Activated naive CD4-positive, alpha-beta T cell treated with anti-CD3 and anti-CD28 coated beads, Interleukin-2, amount 10 ng/mL, durations not matched to agents 7 days and 5 days (primary cell): Measurements from ENCODE around the gene ACOXL.
"Not testable (repeated sequence)": the region's sequence is repeated elsewhere in the genome, so short reads cannot be mapped to it uniquely, and the experiment has no call there.

Experiments
- CTCF ChIA-PET: fragments of 350-600 bp; sonication (Branson Sonifier 250); formaldehyde crosslinking; loops from one replicate; lab custom pipeline; 2021; ENCODE audit warnings: antibody characterized with exemption; lab: Charles Lee
- DNase-seq: peaks from one replicate; pipeline ENCODE4 v3.0.0-alpha.2; 2020
- H3K27ac Mint-ChIP-seq: one replicate; pipeline ENCODE4 v1.8.0; 2021; ENCODE audit warnings: mild to moderate bottlenecking, moderate library complexity, mixed read lengths
- H3K27me3 Mint-ChIP-seq: one replicate; pipeline ENCODE4 v1.8.0; 2021; ENCODE audit warnings: mild to moderate bottlenecking, mixed read lengths
- H3K36me3 Mint-ChIP-seq: one replicate; pipeline ENCODE4 v1.8.0; 2021; ENCODE audit warnings: mixed read lengths
- H3K4me1 Mint-ChIP-seq: one replicate; pipeline ENCODE4 v1.8.0; 2021; ENCODE audit warnings: mixed read lengths
- H3K4me3 Mint-ChIP-seq: one replicate; pipeline ENCODE4 v1.8.0; 2021; ENCODE audit warnings: mild to moderate bottlenecking, moderate library complexity, mixed read lengths
- H3K9me3 Mint-ChIP-seq: one replicate; pipeline ENCODE4 v1.8.0; 2021; ENCODE audit warnings: mixed read lengths

The ACOXL gene

GRCh38 chr2:110940376-110940910 is 208.1 kb downstream of the ACOXL start:
- Mint-ChIP-seq H3K36me3 (no peaks in the 10 kb centered on the region), H3K4me3 (no peak overlapping the region), H3K27ac (no peak overlapping the region), H3K4me1 (no peaks in the 10 kb centered on the region), H3K27me3 (peaks cover 24% of the 10 kb centered on the region), H3K9me3 (no peaks in the 10 kb centered on the region)
- CTCF ChIA-PET, result no interaction called here
- no peak for DNase-seq

GRCh38 chr2:110941226-110941625 is 208.9 kb downstream of the ACOXL start:
- Mint-ChIP-seq H3K27me3 (peaks cover 24% of the 10 kb centered on the region), H3K4me3 (no peak overlapping the region), H3K4me1 (no peaks in the 10 kb centered on the region), H3K27ac (no peak overlapping the region), H3K9me3 (no peaks in the 10 kb centered on the region), H3K36me3 (no peaks in the 10 kb centered on the region)
- CTCF ChIA-PET, result no interaction called here
- DNase-seq, result no peak

GRCh38 chr2:110943070-110943634 is 210.8 kb downstream of the ACOXL start:
- no peak for DNase-seq
- no peaks in the 10 kb centered on the region for H3K4me1 Mint-ChIP-seq
- H3K27me3 Mint-ChIP-seq, result peaks cover 34% of the 10 kb centered on the region
- no peak overlapping the region for H3K27ac Mint-ChIP-seq
- no peak overlapping the region for H3K4me3 Mint-ChIP-seq
- H3K36me3 Mint-ChIP-seq, result no peaks in the 10 kb centered on the region
- no peaks in the 10 kb centered on the region for H3K9me3 Mint-ChIP-seq
- CTCF ChIA-PET, result no interaction called here

GRCh38 chr2:110946902-110947301 is 214.5 kb downstream of the ACOXL start:
- Mint-ChIP-seq H3K27ac (no peak overlapping the region), H3K4me3 (no peak overlapping the region), H3K9me3 (no peaks in the 10 kb centered on the region), H3K36me3 (no peaks in the 10 kb centered on the region), H3K4me1 (no peaks in the 10 kb centered on the region), H3K27me3 (peaks cover 33% of the 10 kb centered on the region)
- CTCF ChIA-PET, result no interaction called here
- DNase-seq, result no peak

- no peaks in the 10 kb centered on the region for H3K4me1 Mint-ChIP-seq
- no peak overlapping the region for H3K4me3 Mint-ChIP-seq
- no peaks in the 10 kb centered on the region for H3K9me3 Mint-ChIP-seq
- DNase-seq, result no peak
- peaks cover 26% of the 10 kb centered on the region for H3K27me3 Mint-ChIP-seq
- no peak overlapping the region for H3K27ac Mint-ChIP-seq
- CTCF ChIA-PET, result no interaction called here
- no peaks in the 10 kb centered on the region for H3K36me3 Mint-ChIP-seq
Measured at GRCh38 chr2:110948027-110948674, 215.8 kb downstream of the ACOXL start.

GRCh38 chr2:110950281-110950680 is 217.9 kb downstream of the ACOXL start:
- CTCF ChIA-PET, result no interaction called here
- Mint-ChIP-seq H3K27me3 (peaks cover 24% of the 10 kb centered on the region), H3K9me3 (no peaks in the 10 kb centered on the region), H3K4me1 (no peaks in the 10 kb centered on the region), H3K27ac (no peak overlapping the region), H3K36me3 (no peaks in the 10 kb centered on the region), H3K4me3 (no peak overlapping the region)
- DNase-seq, result no peak

GRCh38 chr2:110955045-110955444 is 222.7 kb downstream of the ACOXL start:
- CTCF ChIA-PET, result no interaction called here
- Mint-ChIP-seq H3K36me3 (no peaks in the 10 kb centered on the region), H3K9me3 (no peaks in the 10 kb centered on the region), H3K4me1 (no peaks in the 10 kb centered on the region), H3K4me3 (no peak overlapping the region), H3K27me3 (peaks cover 28% of the 10 kb centered on the region), H3K27ac (no peak overlapping the region)
- DNase-seq, result no peak

GRCh38 chr2:110955556-110955955 is 223.2 kb downstream of the ACOXL start:
- CTCF ChIA-PET, result no interaction called here
- Mint-ChIP-seq H3K27ac (no peak overlapping the region), H3K27me3 (peaks cover 32% of the 10 kb centered on the region), H3K36me3 (no peaks in the 10 kb centered on the region), H3K4me3 (no peak overlapping the region), H3K4me1 (no peaks in the 10 kb centered on the region), H3K9me3 (no peaks in the 10 kb centered on the region)
- no peak for DNase-seq

GRCh38 chr2:110957293-110957692 is 224.9 kb downstream of the ACOXL start:
- Mint-ChIP-seq H3K27ac (no peak overlapping the region), H3K36me3 (no peaks in the 10 kb centered on the region), H3K4me3 (no peak overlapping the region), H3K27me3 (peaks cover 40% of the 10 kb centered on the region), H3K9me3 (no peaks in the 10 kb centered on the region), H3K4me1 (no peaks in the 10 kb centered on the region)
- CTCF ChIA-PET, result no interaction called here
- no peak for DNase-seq

GRCh38 chr2:110958346-110959119 is 226.2 kb downstream of the ACOXL start:
- H3K9me3 Mint-ChIP-seq, result no peaks in the 10 kb centered on the region
- no peaks in the 10 kb centered on the region for H3K4me1 Mint-ChIP-seq
- DNase-seq, result no peak
- H3K4me3 Mint-ChIP-seq, result no peak overlapping the region
- CTCF ChIA-PET, result no interaction called here
- H3K36me3 Mint-ChIP-seq, result no peaks in the 10 kb centered on the region
- H3K27ac Mint-ChIP-seq, result no peak overlapping the region
- H3K27me3 Mint-ChIP-seq, result peaks cover 47% of the 10 kb centered on the region

GRCh38 chr2:110959198-110959597 is 226.8 kb downstream of the ACOXL start:
- H3K4me3 Mint-ChIP-seq, result no peak overlapping the region
- no peaks in the 10 kb centered on the region for H3K36me3 Mint-ChIP-seq
- H3K27me3 Mint-ChIP-seq, result peaks cover 47% of the 10 kb centered on the region
- no peaks in the 10 kb centered on the region for H3K9me3 Mint-ChIP-seq
- CTCF ChIA-PET, result no interaction called here
- H3K27ac Mint-ChIP-seq, result no peak overlapping the region
- no peak for DNase-seq
- H3K4me1 Mint-ChIP-seq, result no peaks in the 10 kb centered on the region

GRCh38 chr2:110960281-110960680 is 227.9 kb downstream of the ACOXL start:
- Mint-ChIP-seq H3K27me3 (peaks cover 47% of the 10 kb centered on the region), H3K27ac (no peak overlapping the region)
- CTCF ChIA-PET, result no interaction called here

GRCh38 chr2:110960954-110961353 is 228.6 kb downstream of the ACOXL start:
- Mint-ChIP-seq H3K27me3 (peaks cover 42% of the 10 kb centered on the region), H3K9me3 (no peaks in the 10 kb centered on the region), H3K36me3 (no peaks in the 10 kb centered on the region), H3K4me1 (no peaks in the 10 kb centered on the region), H3K27ac (no peak overlapping the region), H3K4me3 (no peak overlapping the region)
- DNase-seq, result no peak
- CTCF ChIA-PET, result no interaction called here

More at GRCh38 chr2:110960281-110960680, 227.9 kb downstream of the ACOXL start:
- H3K4me1 Mint-ChIP-seq, result no peaks in the 10 kb centered on the region
- no peak overlapping the region for H3K4me3 Mint-ChIP-seq
- H3K36me3 Mint-ChIP-seq, result no peaks in the 10 kb centered on the region
- H3K9me3 Mint-ChIP-seq, result no peaks in the 10 kb centered on the region
- no peak for DNase-seq

GRCh38 chr2:110961643-110962042 is 229.3 kb downstream of the ACOXL start:
- DNase-seq, H3K36me3 Mint-ChIP-seq, H3K27ac Mint-ChIP-seq, H3K4me3 Mint-ChIP-seq, H3K4me1 Mint-ChIP-seq, H3K9me3 Mint-ChIP-seq, CTCF ChIA-PET: not testable (repeated sequence)
- H3K27me3 Mint-ChIP-seq, result peaks cover 42% of the 10 kb centered on the region

GRCh38 chr2:110969696-110970095 is 237.3 kb downstream of the ACOXL start:
- Mint-ChIP-seq H3K4me3 (no peak overlapping the region), H3K9me3 (peaks cover 3% of the 10 kb centered on the region), H3K27me3 (peaks cover 25% of the 10 kb centered on the region), H3K36me3 (no peaks in the 10 kb centered on the region), H3K27ac (no peak overlapping the region), H3K4me1 (no peaks in the 10 kb centered on the region)
- no peak for DNase-seq
- CTCF ChIA-PET, result no interaction called here
